ENCODE results near the gene FMN1.

DNA sequence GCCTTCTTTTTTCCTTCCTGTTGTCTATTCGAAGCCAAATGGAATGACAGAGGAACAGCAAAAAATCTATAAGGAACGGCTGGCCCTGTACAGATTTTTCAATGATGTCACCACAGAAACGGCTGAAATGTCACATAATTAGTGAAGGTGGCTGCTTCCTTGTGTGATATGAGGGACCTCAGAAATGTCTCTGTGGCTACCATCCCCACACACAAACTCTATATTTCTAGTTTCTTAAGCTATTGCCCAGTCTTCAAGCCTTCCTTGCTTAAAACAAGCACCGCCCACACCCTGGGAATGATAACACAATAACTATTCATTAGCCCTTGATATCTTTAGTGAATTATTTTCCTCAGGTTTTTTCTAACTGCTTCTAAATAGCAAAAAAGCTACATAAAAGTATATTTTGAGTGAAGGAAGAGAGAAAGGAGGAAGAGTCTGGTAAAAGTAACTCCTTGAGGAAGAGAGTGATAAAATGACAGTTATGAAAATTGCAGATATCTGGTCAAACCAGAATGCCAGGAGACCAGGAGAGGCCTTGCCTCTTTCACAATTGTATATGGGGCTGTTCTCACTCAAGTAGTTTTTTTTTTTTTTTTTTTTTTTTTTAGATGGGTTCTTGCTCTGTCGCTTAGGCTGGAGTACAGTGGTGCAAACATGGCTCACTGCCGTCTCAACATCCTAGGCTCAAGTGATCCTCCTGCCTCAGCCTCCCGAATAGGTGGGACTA, 38.7 kb downstream of the FMN1 start:
- TF ChIP-seq, protein P1, sequence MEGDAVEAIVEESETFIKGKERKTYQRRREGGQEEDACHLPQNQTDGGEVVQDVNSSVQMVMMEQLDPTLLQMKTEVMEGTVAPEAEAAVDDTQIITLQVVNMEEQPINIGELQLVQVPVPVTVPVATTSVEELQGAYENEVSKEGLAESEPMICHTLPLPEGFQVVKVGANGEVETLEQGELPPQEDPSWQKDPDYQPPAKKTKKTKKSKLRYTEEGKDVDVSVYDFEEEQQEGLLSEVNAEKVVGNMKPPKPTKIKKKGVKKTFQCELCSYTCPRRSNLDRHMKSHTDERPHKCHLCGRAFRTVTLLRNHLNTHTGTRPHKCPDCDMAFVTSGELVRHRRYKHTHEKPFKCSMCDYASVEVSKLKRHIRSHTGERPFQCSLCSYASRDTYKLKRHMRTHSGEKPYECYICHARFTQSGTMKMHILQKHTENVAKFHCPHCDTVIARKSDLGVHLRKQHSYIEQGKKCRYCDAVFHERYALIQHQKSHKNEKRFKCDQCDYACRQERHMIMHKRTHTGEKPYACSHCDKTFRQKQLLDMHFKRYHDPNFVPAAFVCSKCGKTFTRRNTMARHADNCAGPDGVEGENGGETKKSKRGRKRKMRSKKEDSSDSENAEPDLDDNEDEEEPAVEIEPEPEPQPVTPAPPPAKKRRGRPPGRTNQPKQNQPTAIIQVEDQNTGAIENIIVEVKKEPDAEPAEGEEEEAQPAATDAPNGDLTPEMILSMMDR (conservative IDR thresholded peaks at IDR 0.05; ENCODE audit: low read depth, low read length) = no peak
- TF ChIP-seq EZH2 (IDR thresholded peaks at IDR 0.05; ENCODE audit: borderline replicate concordance, low read depth, low read length, poor library complexity, severe bottlenecking) = no peak

Data from A673 (cell line).